ENCODE data around the gene MPPED1.

The MPPED1 gene

DNA sequence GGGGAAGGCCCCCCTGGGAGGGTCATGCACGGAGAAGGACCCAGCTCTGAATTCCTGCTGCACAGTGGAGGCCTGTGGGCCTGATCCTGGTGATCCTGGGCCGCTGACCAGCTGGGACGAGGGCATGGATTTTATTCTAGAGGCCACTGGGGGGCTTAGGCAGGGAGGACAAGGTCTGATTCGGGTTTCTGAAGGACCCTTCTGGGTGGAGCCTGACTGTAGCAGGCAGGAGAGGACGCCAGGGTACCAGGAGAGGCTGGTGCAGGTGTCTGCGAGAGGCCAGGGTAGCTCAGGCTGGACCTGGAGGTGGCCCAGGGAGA, 31.3 kb downstream of the MPPED1 start:
- ATAC-seq (replicated peaks), result no peak
- H3K9me3 Mint-ChIP-seq, result no peaks in the 10 kb centered on the region

GRCh38 chr22:43446037-43446803, 34.4 kb downstream of the MPPED1 start:
- DNase-seq, result no peak
- H3K27ac Mint-ChIP-seq, result no peak overlapping the region
- H3K9me3 Mint-ChIP-seq, result no peaks in the 10 kb centered on the region
- no peaks in the 10 kb centered on the region for H3K36me3 Mint-ChIP-seq (ENCODE audit: insufficient read depth)
- ATAC-seq (replicated peaks), result no peak
- H3K27me3 Mint-ChIP-seq, result peaks cover 31 to 57% of the 10 kb centered on the region in 2 donors
- no peaks in the 10 kb centered on the region for H3K4me1 Mint-ChIP-seq (ENCODE audit: low read depth in 2 of 2)
- H3K4me3 Mint-ChIP-seq, result no peak overlapping the region

More for the DNA sequence above, 31.3 kb downstream of the MPPED1 start:
- Mint-ChIP-seq H3K27me3 (peaks cover 46 to 71% of the 10 kb centered on the region in 2 donors), H3K4me3 (no peak overlapping the region), H3K4me1 (ENCODE audit: low read depth in 2 of 2) (peaks cover 0 to 2% of the 10 kb centered on the region in 2 donors), H3K27ac (no peak overlapping the region), H3K36me3 (ENCODE audit: insufficient read depth) (no peaks in the 10 kb centered on the region)
- no peak for DNase-seq

DNA sequence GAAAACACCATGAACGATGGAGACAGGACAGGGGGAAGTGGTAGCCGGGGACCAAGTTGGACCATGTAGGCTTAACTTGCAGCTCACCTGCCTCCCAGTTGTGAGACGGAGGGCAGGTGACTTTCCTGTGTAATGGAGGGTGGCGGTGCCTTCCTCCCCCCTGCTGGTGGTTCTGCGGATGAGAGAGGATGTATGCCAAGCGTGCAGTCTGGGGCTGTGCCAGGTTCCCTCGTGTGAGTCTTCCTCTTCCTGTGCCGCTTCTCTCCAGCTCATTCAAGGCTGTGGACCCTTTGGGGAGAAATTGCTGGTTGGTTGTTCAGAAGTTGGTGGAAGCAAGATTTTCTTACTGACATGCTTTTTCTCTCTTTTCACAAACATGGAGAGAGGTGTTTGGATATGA, 35.1 kb downstream of the MPPED1 start:
- no peak for DNase-seq
- no peak for ATAC-seq (replicated peaks)
- H3K36me3 Mint-ChIP-seq (ENCODE audit: insufficient read depth), result no peaks in the 10 kb centered on the region
- no peaks in the 10 kb centered on the region for H3K9me3 Mint-ChIP-seq
- H3K4me1 Mint-ChIP-seq (ENCODE audit: low read depth in 2 of 2), result peaks cover 0 to 1% of the 10 kb centered on the region in 2 donors
- H3K27me3 Mint-ChIP-seq, result peaks cover 25 to 53% of the 10 kb centered on the region in 2 donors
- no peak overlapping the region for H3K27ac Mint-ChIP-seq
- no peak overlapping the region for H3K4me3 Mint-ChIP-seq

DNA sequence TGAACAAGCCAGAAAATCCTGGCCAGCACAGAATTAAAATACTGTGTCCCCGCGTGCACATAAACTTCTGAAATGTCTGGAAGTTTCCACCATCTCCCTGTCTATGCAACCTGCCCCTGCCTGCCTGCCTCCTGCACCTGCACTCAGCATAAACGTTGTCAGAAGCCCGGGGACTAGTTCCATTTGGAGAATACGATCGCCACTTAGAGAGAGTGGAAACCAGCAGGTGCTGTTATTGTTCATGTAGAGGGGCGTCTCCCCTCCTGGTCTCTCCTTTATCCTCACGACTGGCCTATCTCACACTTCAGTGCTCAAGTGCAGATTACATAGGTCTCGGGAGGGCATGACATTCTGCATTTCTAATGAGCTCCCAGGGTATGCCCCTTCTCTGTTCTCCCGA, 35.6 kb downstream of the MPPED1 start:
- ATAC-seq (replicated peaks) (no peak), DNase-seq (no peak)
- peaks cover 0 to 1% of the 10 kb centered on the region in 2 donors for H3K4me1 Mint-ChIP-seq (ENCODE audit: low read depth in 2 of 2)
- no peaks in the 10 kb centered on the region for H3K9me3 Mint-ChIP-seq
- no peaks in the 10 kb centered on the region for H3K36me3 Mint-ChIP-seq (ENCODE audit: insufficient read depth)
- peaks cover 21 to 53% of the 10 kb centered on the region in 2 donors for H3K27me3 Mint-ChIP-seq
- no peak overlapping the region for H3K27ac Mint-ChIP-seq
- no peak overlapping the region for H3K4me3 Mint-ChIP-seq

DNA sequence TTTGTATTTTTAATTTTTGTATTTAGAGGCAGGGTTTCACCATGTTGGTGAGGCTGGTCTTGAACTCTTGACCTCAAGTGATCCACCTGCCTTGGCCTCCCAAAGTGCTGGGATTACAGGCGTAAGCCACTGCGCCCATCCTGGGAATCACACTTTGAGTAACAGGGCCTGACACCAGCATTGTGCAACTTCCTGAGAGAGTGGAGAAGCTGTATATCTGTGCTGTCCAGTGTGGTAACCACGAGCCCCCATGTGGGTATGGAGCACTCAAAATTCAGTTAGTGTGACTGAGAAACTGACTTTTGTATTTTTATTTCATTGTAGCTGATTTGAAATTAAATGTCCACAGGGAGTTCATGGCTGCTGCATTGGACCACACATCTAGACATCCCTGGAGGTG, 36.2 kb downstream of the MPPED1 start:
- ATAC-seq (replicated peaks) (no peak), DNase-seq (no peak)
- H3K36me3 Mint-ChIP-seq (ENCODE audit: insufficient read depth), result no peaks in the 10 kb centered on the region
- no peak overlapping the region for H3K27ac Mint-ChIP-seq
- no peaks in the 10 kb centered on the region for H3K9me3 Mint-ChIP-seq
- peaks cover 15 to 53% of the 10 kb centered on the region in 2 donors for H3K27me3 Mint-ChIP-seq
- H3K4me1 Mint-ChIP-seq (ENCODE audit: low read depth in 2 of 2), result peaks cover 0 to 1% of the 10 kb centered on the region in 2 donors
- no peak overlapping the region for H3K4me3 Mint-ChIP-seq

- no peak for ATAC-seq (replicated peaks)
- Mint-ChIP-seq H3K36me3 (ENCODE audit: insufficient read depth) (no peaks in the 10 kb centered on the region), H3K27ac (no peak overlapping the region), H3K4me1 (ENCODE audit: low read depth in 2 of 2) (peaks cover 0 to 1% of the 10 kb centered on the region in 2 donors), H3K4me3 (no peak overlapping the region), H3K27me3 (peaks cover 11 to 60% of the 10 kb centered on the region in 2 donors), H3K9me3 (no peaks in the 10 kb centered on the region)
- DNase-seq, result no peak
Observed at GRCh38 chr22:43449205-43449830, 37.5 kb downstream of the MPPED1 start.

DNA sequence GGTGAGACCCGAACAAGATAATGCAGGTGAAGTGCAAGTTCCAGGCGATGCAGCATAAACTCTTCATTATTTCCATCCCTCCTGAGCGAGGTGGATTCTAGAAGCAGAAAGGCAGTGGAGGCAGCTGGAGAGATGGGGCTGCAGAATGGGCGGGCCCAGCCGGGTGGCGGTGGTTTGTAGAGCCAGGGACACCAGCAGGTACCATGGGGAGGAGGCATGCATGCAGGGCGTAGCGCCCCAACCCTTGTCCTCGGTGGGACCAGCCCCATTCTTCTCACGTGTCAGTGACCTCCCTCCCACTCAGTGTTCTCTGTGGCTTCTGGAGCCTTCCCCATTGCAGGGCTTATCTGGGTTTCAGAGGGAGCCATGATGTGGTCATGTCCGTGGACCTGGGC, 38.0 kb downstream of the MPPED1 start:
- Mint-ChIP-seq H3K4me1 (ENCODE audit: low read depth in 2 of 2) (peaks cover 0 to 1% of the 10 kb centered on the region in 2 donors), H3K9me3 (no peaks in the 10 kb centered on the region), H3K36me3 (ENCODE audit: insufficient read depth) (no peaks in the 10 kb centered on the region), H3K27ac (no peak overlapping the region), H3K27me3 (peaks cover 11 to 65% of the 10 kb centered on the region in 2 donors), H3K4me3 (no peak overlapping the region)
- ATAC-seq (replicated peaks), result no peak
- no peak for DNase-seq

DNA sequence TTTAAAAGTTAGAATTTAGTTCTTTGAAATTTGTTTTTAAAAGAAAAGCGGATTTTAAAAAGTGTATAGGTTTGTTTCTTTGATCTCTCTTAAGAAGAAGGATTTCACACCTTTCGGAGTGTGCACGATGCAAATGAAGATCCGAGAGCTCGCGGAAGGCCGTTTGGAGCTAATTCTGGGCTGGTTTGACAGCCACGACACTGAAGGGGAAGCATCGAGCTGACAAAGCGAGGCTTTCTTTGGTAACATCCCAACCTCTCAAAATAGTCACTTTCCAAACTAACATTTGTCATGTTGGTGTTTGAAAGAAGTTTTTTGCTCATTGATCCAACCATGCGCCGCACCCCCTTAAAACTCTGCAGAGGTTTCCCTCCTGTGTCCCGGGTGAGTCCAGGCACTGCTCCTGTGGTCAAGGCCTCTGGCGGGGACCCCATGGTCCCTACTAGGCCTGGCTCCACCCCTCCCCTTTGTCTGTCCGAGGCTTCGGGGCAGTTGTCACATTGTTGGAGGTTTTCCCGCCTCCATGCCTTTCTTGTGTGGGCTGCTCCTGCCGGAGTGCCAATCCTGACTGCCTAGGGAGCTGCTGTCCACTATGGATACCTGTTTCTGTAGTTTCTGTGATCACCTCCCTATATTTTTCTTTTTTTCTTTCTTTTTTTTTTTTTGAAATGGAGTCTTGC, 39.7 kb downstream of the MPPED1 start:
- Mint-ChIP-seq H3K4me3 (no peak overlapping the region), H3K9me3 (no peaks in the 10 kb centered on the region), H3K4me1 (ENCODE audit: low read depth in 2 of 2) (peaks cover 0 to 1% of the 10 kb centered on the region in 2 donors), H3K36me3 (ENCODE audit: insufficient read depth) (no peaks in the 10 kb centered on the region), H3K27ac (no peak overlapping the region), H3K27me3 (peaks cover 4 to 71% of the 10 kb centered on the region in 2 donors)
- DNase-seq, result no peak
- no peak for ATAC-seq (replicated peaks)

DNA sequence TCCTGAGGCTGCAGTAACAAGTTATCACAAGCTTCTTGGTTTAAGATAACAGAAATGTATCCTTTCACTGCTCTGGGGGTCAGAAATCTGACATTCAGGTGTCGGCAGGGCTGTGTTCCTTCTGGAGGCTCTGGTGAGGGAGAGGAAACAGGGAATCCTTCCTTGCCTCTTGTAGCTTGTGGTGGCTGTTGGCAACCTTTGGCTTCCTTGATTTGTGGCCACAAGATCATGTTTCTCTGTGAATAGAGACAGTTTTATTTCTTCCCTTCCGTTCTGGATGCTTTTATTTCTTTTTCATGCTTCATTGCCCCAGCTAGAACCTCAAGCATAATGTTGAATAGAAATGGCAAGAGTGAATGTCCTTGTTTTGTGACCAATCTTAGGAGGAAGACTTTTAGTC, 44.0 kb downstream of the MPPED1 start:
- Mint-ChIP-seq H3K4me1 (ENCODE audit: low read depth in 2 of 2) (peaks cover 0 to 1% of the 10 kb centered on the region in 2 donors), H3K4me3 (no peak overlapping the region), H3K36me3 (ENCODE audit: insufficient read depth) (no peaks in the 10 kb centered on the region), H3K9me3 (no peaks in the 10 kb centered on the region), H3K27ac (no peak overlapping the region), H3K27me3 (peaks cover 28 to 73% of the 10 kb centered on the region in 2 donors)
- no peak for ATAC-seq (replicated peaks)
- DNase-seq, result no peak

- Mint-ChIP-seq H3K27ac (no peak overlapping the region), H3K4me3 (no peak overlapping the region), H3K36me3 (ENCODE audit: insufficient read depth) (no peaks in the 10 kb centered on the region), H3K27me3 (peaks cover 33 to 69% of the 10 kb centered on the region in 2 donors), H3K9me3 (no peaks in the 10 kb centered on the region), H3K4me1 (ENCODE audit: low read depth in 2 of 2) (no peaks in the 10 kb centered on the region)
- ATAC-seq (replicated peaks) (no peak), DNase-seq (no peak)
Observed at GRCh38 chr22:43457002-43457401, 45.2 kb downstream of the MPPED1 start.

- Mint-ChIP-seq H3K9me3 (no peaks in the 10 kb centered on the region), H3K27me3 (peaks cover 57 to 61% of the 10 kb centered on the region in 2 donors)
Observed at GRCh38 chr22:43462701-43463100, 50.9 kb downstream of the MPPED1 start.

GRCh38 chr22:43464809-43465208, 53.0 kb downstream of the MPPED1 start:
- no peak overlapping the region for H3K4me3 Mint-ChIP-seq
- H3K36me3 Mint-ChIP-seq (ENCODE audit: insufficient read depth), result no peaks in the 10 kb centered on the region
- H3K27ac Mint-ChIP-seq, result no peak overlapping the region
- DNase-seq, result no peak
- H3K27me3 Mint-ChIP-seq, result peaks cover 55 to 59% of the 10 kb centered on the region in 2 donors
- no peaks in the 10 kb centered on the region for H3K4me1 Mint-ChIP-seq (ENCODE audit: low read depth in 2 of 2)
- H3K9me3 Mint-ChIP-seq, result no peaks in the 10 kb centered on the region
- ATAC-seq (replicated peaks), result no peak

More at GRCh38 chr22:43462701-43463100, 50.9 kb downstream of the MPPED1 start:
- DNase-seq (no peak), ATAC-seq (replicated peaks) (no peak)
- Mint-ChIP-seq H3K27ac (no peak overlapping the region), H3K4me1 (ENCODE audit: low read depth in 2 of 2) (no peaks in the 10 kb centered on the region), H3K36me3 (ENCODE audit: insufficient read depth) (no peaks in the 10 kb centered on the region), H3K4me3 (no peak overlapping the region)

DNA sequence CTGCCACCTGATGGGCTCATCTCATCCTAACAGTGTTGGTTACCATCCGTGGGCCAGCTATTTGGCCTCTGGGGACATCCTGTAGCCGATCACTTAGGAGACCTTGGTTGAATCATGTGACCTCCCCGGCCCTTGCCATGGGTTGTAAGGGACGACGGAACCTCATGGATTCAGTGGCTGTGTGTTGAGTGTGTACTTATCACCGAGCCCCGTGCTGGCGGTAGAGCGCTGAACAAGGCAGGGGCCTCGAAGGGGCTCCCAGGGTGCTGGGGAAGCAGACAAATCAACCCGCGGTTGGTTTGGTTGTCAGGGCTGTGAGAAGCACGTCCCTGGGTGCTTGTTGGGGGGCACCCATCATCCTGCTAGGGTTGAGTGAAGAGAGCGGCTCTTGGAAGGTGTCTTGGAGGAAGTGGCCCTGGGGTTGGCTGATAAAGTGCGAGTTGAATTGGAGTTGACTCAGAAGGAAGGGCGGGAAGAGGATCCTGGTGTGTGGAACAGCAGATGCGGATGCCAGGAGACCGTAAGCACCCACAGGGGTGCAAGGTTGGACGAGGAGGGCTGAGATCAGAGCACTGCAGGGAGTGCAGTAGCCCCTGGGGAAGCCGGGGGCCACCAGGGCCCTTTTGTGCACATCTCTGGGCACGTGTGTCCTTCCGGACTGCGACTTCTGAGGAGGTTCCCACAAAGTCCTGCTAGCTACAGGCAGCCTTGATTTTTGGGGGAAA, 53.6 kb downstream of the MPPED1 start:
- no peaks in the 10 kb centered on the region for H3K9me3 Mint-ChIP-seq
- no peaks in the 10 kb centered on the region for H3K36me3 Mint-ChIP-seq (ENCODE audit: insufficient read depth)
- H3K4me3 Mint-ChIP-seq, result no peak overlapping the region
- peaks cover 61 to 65% of the 10 kb centered on the region in 2 donors for H3K27me3 Mint-ChIP-seq
- DNase-seq (no peak), ATAC-seq (replicated peaks) (no peak)
- H3K4me1 Mint-ChIP-seq (ENCODE audit: low read depth in 2 of 2), result no peaks in the 10 kb centered on the region
- no peak overlapping the region for H3K27ac Mint-ChIP-seq

Data from effector memory CD8-positive, alpha-beta T cell (primary cell).